Cardiac septum (tissue), 1 donor: ENCODE data around the gene CRBN. TPM values are rescaled to one million over a fixed set of nuclear protein-coding genes. Genes with fewer than 3 reads are reported as not detected.

ENCODE experiments used
- DNase-seq: peaks from one replicate; pipeline ENCODE4 v3.0.0-alpha.2; 2020; ENCODE audit warnings: low spot score
- intact Hi-C: fragments of 100-400 bp; cut with DNase I; formaldehyde crosslinking; loops from one replicate; pipeline ENCODE4 v1.14.0; 2022
- total RNA-seq: library from RNA; stranded (reverse); fragmentation: NEBNext Ultra II Directional; extraction: Animal tissue kit (Norgen Biotek cat#: 25700); gene quantifications from one replicate; pipeline ENCODE4 v1.2.1, GENCODE V29; 2021
- donor health status: DM: no; HTN: no; CAD: no.

Gene CRBN
- total RNA-seq, 1 donor from 2014 or later = 41.3 TPM

DNA sequence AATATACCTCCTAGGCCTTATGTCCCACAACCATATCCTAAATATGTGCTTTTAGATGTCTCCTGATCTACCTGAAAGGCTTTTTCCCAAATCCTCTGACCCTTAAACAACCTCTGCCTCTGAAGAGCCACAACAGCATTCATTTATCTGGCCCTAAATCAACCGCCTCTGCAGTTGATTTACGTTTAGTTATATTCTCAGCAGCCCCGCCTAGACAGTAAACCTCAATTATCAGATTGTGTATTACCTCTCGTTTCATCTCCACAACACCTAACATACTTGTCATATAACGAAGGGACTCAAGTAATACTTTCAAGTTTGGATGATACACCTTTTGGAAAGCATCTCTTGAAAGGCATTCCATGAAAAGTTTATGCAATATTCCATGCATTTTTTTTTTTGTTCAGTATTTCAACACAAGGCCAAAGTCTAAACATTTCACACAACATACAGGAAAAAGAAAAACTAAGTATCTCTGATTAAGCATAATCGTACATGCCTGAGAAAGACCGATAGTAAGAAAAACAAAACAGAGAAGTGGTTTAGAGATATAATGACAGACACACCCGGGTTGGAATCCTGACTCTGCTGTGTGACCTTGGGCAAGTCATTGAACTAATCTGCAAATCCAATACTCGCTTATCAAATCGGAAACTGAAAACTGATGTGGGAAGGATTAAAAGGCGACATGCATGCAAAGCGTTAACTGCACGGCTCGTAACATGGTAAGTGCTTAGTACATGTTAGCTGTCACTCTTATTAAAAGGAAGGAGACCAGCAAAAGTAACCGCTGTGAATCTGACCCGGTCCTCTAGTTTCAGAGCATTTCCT, 778 bp downstream of the CRBN start:
- intact Hi-C loops = loop anchor here (2.0 kb wide), 1 partner anchor 52 kb away; the partner anchor contains the start of gene TRNT1
- DNase-seq = no peak

DNA sequence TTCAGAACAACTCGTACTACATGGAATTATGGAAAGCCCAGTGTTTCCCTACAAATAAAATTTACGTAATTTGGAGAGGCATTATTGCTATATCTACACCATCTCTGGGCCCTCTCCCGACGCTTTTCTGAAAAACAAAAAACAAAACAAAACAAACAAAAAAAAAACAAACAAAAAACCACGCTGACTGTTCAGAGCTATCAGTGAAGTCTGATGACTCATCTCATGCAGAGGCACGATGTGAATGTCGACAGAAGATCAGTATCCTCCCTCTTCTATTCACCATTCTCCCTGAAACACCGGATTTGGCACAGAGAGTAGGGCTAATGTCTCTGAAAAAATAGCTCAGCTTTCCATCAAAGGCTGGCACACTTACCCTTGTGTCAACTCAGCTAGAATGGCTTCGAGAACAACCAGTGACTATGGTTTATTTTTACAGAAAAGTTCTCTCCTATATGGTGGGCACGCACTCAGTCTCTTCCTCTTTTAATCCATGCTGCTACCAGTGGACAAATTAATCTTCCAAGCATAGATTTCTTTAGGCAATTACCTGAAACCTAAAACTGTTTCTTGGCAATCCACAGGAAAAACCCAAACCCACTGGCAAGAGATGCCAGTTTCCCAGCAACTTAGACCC, 1.5 kb downstream of the CRBN start:
- intact Hi-C loops = loop anchor here (2.0 kb wide), 1 partner anchor 51 kb away; the partner anchor contains the start of gene TRNT1
- DNase-seq = no peak

DNA sequence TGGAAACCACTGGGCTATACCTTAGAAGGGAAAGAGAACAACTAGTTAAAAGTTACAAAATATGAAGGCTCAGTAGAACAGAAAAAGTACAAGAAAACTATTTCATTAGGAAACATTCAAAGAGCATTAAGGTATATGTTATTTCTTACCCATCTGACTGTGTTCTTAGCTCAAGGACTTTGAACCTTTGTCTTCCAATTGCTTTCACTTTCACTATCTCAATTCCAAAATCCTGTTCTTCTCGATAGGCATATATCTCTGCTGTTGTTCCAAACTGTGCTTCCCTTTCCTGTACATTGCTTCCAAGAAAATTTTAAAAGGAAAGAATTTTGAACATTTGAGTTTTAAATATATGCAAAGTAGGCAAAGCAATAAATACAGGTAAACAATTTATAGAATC, 6.9 kb downstream of the CRBN start:
- intact Hi-C loops = loop anchor here (2.0 kb wide), 1 partner anchor 134 kb away; no protein-coding TSS in a partner anchor
- DNase-seq = no peak

DNA sequence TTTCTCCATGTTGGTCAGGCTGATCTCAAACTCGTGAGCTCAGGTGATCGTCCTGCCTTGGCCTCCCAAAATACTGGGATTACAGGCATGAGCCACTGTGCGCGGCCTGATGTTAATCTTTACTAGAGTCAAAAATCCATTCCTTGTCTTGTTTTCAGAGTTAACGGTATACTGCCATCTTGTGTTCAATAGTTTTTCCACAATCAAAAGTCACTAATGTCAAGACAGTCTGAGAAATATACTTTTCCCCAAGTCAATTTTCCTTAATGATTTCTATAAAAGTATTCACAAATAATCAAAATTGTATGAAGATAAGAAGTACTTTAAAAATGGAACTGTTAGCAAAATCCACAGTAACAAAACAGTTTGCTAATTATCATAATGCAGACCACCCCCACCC, 8.5 kb downstream of the CRBN start:
- no peak for DNase-seq
- intact Hi-C loops = no loop called here

DNA sequence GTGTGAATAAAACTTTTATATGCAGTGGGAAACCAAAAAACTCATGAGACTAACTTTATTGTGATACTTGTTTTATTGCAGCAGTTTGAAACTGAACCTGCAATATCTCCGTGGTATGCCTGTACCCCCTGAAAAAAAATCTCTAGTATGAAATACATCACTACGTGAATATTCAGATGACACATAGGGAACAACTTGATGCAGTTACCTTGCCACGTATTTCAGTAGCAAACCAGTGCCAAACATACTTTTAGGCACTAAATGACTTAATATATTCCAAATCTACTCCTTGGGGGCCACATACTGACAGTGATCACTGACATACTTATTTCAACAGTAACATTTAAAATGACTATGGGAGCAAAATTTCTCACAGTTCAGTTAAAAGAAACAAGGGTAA, 13.8 kb downstream of the CRBN start:
- no peak for DNase-seq
- intact Hi-C loops = no loop called here

DNA sequence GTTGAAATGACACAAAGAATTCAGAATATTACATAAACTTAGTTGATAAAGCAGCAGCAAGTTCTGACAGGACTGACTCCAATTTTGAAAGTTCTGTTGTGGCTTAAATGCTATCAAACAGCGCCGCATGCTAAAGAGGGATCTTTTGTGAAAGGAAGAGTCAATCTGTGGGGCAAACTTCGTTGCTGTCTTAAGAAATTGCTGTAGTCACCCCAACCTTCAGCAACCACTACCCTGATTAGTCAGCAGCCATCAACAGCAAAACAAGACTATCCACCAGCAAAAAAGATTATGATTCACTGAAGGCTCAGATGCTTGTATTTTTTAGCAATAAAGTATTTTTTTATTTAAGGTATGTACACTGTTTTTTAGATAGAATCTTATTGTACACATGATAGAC, 14.2 kb downstream of the CRBN start:
- DNase-seq = no peak
- intact Hi-C loops = no loop called here

DNA sequence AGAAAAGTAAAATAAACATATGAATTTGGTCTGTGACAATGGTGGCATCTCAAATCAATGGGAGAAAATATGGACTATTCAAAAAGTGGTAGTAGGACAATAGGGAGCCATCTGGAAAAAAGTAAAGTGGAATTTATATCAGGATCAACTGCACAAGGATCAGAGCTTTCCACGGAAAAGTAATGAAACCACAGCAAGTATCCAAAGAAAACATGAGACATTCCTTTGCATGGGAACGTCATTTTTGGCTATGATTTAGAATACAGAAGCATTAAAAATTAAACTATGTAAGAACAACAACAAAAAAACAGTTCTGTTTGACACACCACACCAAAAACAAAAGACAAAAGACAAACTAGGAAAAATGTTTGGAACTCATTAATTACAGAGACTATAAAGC, 18.7 kb downstream of the CRBN start:
- DNase-seq = no peak
- intact Hi-C loops = no loop called here

DNA sequence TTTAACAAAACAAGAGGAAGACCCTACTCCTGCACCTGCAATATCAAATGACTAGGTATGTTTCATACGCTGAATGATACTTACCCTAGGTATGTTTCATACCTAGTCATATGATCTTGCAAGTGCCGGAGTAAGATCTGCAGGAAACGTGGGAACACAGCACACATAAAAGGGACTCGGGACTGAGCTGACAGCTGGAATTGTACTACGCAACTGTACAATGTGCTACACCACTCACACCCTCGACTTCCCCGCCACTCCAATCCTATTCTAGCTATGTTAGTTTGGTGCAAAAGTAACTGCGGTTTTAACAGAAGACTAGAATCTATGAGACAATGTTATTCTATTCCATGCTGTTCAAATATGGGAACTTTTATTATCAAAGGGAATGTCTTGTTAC, 22.0 kb downstream of the CRBN start:
- intact Hi-C loops = no loop called here
- DNase-seq = no peak

DNA sequence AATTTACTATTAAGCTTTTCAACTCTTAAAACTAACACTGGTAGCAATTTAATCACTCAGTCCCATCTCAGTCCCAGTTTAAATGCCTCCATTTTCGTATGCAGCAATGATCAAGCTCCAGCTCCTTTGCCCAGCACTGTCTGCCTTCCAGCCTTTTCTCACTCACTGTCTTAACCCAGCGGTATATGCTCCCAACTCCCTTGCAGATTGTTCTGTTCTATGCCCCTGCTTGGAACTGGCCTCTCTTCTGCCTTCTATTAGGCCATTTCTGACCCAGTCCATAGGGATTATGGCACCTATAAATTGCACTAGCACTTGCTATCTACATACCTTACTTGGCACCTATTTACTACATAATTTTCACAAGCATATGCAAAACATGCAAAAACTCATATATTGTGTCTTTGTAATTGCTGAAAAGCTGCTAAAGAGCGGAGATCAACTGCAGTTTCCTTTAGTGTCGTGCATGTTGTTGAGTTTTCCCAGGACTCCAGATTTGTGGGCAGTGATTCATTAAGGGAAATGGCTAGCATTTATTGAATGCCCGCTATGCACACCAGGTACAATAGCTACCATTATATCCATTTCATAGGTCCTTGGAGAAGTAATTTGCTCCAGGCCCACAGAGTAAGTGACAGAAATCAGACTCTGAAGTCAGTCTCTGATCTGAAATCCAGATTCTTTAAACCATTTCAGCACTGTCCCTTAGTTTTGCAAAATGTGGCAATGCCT, 24.4 kb downstream of the CRBN start:
- DNase-seq = no peak
- intact Hi-C loops = no loop called here

DNA sequence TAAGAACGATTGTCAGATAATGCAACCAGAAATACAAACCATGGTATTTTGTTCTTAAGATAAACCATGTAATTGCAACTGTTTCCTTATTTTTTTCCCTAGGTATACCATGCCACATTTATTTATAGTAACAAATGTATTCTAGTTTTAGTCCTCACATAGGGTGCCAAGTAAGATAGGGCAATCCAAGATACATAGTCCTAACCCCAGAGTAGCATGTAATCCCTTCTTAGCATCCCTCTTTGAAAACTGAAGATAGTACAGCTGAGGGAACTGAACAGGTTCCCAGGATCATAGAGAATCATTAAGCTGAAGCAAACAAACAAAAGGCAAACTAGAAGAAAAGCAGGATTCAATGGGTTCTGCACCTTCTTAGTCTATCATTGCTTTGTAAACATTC, 28.0 kb downstream of the CRBN start:
- intact Hi-C loops = no loop called here
- no peak for DNase-seq

DNA sequence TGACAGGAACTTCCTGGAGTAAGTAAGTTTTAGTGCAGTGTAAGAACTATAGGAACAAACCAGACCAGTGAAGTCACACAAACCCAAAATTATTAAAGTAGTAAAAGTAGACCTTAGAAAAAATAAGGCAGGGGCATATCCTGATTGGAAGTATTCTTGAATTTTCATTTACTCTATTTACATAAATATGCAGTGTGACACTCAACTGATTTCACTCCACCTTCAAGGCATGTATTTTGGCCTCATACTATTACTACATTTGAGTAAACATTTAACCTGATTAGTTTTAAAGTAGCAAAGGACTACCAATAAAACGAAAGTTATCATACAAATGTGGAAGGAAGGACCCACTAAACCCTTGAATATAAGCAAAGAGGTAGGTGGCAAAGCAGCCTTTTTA, 29.9 kb downstream of the CRBN start:
- DNase-seq = no peak
- intact Hi-C loops = no loop called here

DNA sequence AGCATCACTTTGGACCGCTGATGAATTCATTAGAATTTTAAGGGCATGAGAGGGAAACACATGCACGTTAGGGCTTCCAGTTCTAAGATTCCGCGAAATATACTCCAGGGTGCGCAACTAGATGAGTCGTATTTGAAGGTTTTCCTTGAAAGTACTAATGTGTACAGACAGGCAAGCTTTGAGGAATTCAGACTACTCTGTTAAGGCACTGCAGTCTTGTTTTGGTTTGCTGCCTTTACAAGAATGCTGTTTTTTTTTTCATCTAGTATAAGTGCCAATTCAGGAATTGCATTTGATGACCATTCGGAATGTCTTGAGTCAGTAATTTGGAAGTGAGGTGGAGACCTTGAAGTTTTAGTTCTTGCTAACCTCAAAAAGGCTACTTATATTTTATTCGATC, 33.7 kb downstream of the CRBN start:
- no peak for DNase-seq
- intact Hi-C loops = no loop called here

DNA sequence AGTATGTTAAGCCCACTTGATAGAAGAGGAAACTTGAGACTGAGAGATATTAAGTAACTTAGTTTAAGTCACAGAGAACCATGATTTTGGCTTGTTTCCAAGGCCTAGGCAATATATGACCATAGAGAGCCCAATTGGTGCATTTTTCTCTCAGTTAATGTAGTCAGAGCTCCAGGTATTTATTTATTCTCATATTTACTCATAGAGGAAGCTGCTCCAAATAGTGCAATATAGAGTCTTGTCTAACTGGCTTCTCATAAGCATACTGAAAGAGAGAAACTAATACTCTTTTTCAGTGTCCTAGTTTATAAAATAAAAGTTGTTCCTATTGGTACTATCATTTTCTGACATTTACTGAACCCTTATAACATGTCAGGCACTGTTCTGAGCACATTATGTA, 37.6 kb downstream of the CRBN start:
- no peak for DNase-seq
- intact Hi-C loops = no loop called here

DNA sequence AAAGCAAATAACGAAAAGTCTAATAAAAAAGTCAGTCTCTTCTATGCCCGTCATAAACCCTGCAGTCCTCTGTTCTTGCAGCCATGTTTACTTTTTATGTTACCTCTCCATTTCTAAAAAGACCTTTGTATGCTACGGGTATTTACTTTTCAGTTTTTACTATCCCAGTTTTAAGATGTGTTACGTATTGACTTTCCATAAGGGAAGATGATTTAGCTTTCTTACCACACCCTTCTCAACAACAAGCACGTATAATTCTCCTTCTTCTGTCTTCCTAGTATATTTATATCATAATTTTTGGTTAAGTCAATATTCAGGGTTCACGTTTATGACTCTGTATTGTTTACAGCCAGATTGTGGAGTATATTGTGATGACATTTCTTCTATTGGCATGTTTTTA, 42.0 kb downstream of the CRBN start:
- intact Hi-C loops = no loop called here
- no peak for DNase-seq

DNA sequence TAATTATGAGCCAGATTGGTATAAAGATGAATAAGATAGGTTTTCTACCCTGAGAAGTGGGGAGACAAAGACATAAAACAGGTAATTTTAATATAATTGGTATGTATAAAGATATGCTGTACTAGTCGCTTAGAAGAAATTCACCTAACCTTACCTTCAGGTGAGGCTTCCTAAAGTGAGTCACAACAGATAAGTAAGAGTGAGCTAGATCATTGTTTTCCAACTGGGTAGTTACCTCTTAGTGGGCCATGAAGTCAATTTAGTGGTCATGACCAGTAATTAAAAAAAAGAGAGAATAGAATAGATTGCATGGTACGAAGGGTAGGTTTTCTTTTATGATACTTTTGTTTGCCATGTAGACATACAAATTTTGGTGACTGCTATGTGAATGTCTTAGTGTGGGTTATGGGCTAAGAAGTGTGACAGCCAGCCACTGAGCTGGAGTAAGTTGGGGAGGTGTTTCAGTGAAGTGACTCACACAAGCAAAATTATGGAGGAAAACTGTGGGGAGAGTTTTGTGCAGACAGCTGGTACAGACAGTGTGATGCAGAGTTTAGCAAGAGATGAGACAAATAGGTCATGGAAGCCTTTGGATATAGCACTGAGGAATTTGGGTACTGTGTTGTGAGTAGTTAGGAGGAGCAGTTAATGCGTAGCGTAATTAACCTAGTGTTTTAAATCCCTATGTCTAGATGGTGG, 44.6 kb downstream of the CRBN start:
- intact Hi-C loops = no loop called here
- no peak for DNase-seq

DNA sequence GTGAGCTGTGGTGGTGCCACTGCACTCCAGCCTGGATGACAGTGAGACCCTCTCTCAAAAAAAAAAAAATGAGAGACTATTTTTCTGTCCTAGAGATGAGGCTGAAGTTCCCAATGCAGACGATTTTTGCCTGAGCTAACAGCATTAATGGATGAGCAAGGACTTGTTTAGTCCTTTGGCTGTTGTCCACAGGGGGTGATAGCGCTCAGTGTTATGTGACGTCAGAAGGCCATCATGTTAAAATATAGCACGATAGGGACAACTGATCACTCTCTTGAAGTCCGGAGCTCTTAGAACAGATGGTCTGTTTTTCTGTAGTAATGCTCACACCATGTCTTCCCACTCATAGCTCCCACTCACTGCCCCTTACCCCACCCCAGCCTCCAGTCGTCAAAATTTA, 46.0 kb downstream of the CRBN start:
- intact Hi-C loops = no loop called here
- DNase-seq = no peak

DNA sequence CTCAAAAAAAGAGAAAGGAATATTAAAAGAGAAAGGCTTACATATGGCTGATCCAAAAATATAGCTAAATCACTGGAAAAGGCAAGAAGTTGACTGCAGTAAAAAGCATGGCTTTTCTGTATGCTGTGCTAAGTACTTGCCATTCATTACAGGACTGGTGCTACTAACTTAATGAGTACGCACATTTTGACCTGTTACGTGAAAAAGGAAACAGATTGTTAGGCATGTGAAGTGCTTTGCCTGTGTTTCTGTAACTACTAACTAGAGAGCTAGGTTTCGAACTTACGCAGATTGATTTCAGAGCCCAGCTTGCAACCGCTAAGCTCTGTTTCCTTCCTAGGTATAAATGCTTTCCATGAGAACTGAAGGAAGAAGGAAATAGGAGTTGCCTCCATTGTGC, 49.9 kb downstream of the CRBN start:
- intact Hi-C loops = no loop called here
- DNase-seq = no peak

DNA sequence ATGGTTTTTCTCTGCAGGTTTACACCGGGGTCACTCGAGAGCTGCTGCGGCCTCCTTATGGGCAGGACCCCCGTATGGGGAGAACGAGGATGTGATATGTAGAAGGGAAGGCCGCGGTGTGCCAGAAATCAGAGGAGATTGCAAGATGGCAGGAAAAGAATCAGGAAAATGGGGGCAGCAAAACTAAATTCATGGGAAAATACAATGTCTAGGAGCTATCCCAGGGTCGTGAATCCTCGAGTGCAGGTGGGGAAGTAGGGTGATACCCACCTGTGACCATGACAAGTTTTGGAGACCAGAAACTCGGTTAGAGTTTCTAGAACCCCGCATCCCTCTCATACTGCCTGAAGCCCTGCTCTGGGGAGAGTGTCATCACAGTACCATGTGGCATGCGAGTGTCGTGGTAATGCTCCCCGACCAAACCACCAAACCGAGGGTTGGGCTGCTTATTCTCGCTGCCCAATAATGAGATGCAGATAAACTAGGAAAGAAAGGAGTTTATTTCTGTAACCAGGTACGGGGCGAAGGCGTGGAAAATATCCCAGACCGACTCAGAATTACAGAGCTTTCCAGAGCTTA, 52.0 kb downstream of the CRBN start:
- no peak for DNase-seq
- intact Hi-C loops = loop anchor here (2.0 kb wide), 1 partner anchor 51 kb away; the partner anchor contains the start of gene CRBN
